Measurements from ENCODE around the gene PCDH9.

GRCh38 chr13:66623129-66623820 lies 606.9 kb downstream of the PCDH9 start:
- no peak for TF ChIP-seq CTCF (IDR thresholded peaks at IDR 0.05)
- no peak for TF ChIP-seq POLR2AphosphoS5 (IDR thresholded peaks at IDR 0.05)
